IPS-20b (cell line): ENCODE data around the gene POLRMT.

ENCODE experiments used
- H3K27ac ChIP-seq: one replicate; pipeline ENCODE4 v1.5.1; 2013; ENCODE audit warnings: low read length
- H3K27me3 ChIP-seq: 2 replicates; pipeline ENCODE4 v1.6.1; 2013; ENCODE audit warnings: mild to moderate bottlenecking, low read length, inconsistent platforms; ENCODE audit not compliant: insufficient read depth
- H3K36me3 ChIP-seq: 2 replicates; pipeline ENCODE4 v1.6.1; 2013; ENCODE audit warnings: low read depth, mild to moderate bottlenecking, inconsistent platforms, low read length, moderate library complexity; ENCODE audit not compliant: insufficient read depth
- H3K4me1 ChIP-seq: 2 replicates; pipeline ENCODE4 v1.6.1; 2013; ENCODE audit warnings: mild to moderate bottlenecking, control low read depth, inconsistent platforms, low read length, moderate library complexity; ENCODE audit not compliant: insufficient read depth
- H3K4me3 ChIP-seq: 2 replicates; pipeline ENCODE4 v1.5.1; 2013; ENCODE audit warnings: mild to moderate bottlenecking, low read length, inconsistent platforms
- H3K9ac ChIP-seq: 2 replicates; pipeline ENCODE4 v1.6.1; 2013; ENCODE audit warnings: low read depth, mild to moderate bottlenecking, inconsistent platforms, low read length, moderate library complexity
- H3K9me3 ChIP-seq: 2 replicates; pipeline ENCODE4 v1.6.1; 2013; ENCODE audit warnings: mild to moderate bottlenecking, low read depth, low read length, inconsistent platforms; ENCODE audit not compliant: insufficient read depth

POLRMT gene

DNA sequence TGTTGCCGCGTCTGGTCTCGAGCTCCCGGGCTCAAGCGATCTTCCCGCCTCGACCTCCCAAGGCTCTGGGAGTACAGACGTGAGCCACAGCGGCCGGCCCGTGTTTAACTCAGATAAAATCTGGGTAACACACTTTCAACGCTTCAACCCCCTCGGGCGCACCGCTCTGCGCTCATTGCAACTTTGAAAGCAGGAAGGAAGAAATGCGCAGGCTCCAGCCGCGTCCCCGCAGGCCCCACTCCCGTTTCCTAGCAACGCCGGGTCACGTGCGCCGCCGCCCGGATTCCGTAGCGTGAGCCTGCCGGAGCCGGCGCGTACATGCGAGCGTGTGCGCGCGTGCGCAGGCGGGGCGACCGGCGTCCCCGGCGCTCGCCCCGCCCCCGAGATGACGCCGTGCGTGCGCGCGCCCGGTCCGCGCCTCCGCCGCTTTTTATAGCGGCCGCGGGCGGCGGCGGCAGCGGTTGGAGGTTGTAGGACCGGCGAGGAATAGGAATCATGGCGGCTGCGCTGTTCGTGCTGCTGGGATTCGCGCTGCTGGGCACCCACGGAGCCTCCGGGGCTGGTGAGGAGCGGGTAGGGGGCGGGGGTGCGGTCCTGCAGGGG is 61.1 kb downstream of the POLRMT start, which contains the start of gene BSG:
BSG (plus strand) TSS at position 457 of the 603 bp plus-strand sequence; CDS start at position 496, 39 bp downstream.
- Histone ChIP-seq H3K27ac (peak within 1 kb of the TSS; percentile 4), H3K4me3 (peak within 1 kb of the TSS; percentile 91), H3K9me3 (peaks cover 3% of the 10 kb centered on the region; the same call in 1 of the 2 replicates), H3K9ac (peak within 1 kb of the TSS; percentile 94), H3K36me3 (peaks cover 5% of the 10 kb centered on the region; the same call in 1 of the 2 replicates), H3K27me3 (no peaks in the 10 kb centered on the region), H3K4me1 (0 out of 2 replicates have a peak, but pooled peaks cover 4% of the 10 kb centered on the region)

DNA sequence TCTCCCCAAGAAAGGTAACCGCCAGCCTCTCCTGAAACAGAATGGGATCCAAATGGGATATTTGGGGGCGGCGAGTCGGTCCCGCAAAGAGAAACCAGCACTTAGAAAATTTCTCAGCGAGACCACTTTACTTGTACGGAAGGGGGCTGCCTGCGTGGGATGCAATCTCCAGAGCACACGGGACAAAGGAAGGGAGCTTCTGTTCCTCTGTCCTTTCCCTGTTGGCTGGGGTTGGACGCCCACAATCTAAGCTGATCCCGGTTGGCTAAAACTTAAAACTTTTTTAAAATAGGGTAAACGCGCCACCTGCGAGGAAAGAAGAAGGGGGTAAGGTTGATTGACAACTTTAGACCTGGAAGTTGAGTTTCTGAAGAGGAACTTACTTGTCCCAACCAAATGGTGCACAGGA is 61.8 kb downstream of the POLRMT start:
- H3K36me3 ChIP-seq, result peaks cover 5% of the 10 kb centered on the region; the same call in 1 of the 2 replicates
- peak overlapping the region; percentile 86; the same call in 1 of the 2 replicates for H3K9ac ChIP-seq
- peak overlapping the region; percentile 91 for H3K4me3 ChIP-seq
- H3K27ac ChIP-seq, result no peak overlapping the region
- peaks cover 3% of the 10 kb centered on the region; the same call in 1 of the 2 replicates for H3K9me3 ChIP-seq
- H3K27me3 ChIP-seq, result no peaks in the 10 kb centered on the region
- H3K4me1 ChIP-seq, result 0 out of 2 replicates have a peak, but pooled peaks cover 4% of the 10 kb centered on the region

DNA sequence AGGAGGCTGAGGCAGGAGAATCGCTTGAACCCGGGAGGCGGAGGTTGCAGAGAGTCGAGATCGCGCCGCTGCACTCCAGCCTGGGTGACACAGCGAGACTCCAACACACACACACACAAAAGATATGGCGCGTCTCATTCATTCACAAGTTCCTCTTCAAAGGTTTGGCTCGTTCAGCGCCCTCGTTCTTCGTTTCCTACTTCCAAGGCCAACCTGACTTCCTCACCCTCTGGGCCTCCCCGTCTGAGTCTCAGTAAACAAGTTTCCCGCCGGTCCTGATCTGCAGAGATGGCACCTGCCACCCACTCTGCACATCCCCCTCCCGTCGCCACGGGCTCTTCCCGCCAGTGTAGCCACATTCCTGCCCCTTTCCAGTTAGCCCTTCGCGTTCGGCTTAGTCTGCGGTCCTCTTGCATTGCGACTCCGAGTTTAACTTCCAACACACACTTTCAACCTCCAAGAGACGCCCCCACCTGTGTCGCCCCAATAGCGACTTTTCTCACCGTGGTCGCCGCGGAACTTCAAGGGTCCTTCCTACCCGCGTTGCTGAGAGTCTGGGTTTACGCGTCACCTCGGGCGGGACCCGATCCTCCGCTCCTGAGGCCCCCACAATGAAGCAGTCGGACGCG is 62.3 kb downstream of the POLRMT start:
- H3K27ac ChIP-seq, result no peak overlapping the region
- H3K36me3 ChIP-seq, result peaks cover 5% of the 10 kb centered on the region; the same call in 1 of the 2 replicates
- 0 out of 2 replicates have a peak, but pooled peaks cover 4% of the 10 kb centered on the region for H3K4me1 ChIP-seq
- H3K9me3 ChIP-seq, result peaks cover 3% of the 10 kb centered on the region; the same call in 1 of the 2 replicates
- peak overlapping the region; percentile 91 for H3K4me3 ChIP-seq
- H3K9ac ChIP-seq, result peak overlapping the region; percentile 86; the same call in 1 of the 2 replicates
- no peaks in the 10 kb centered on the region for H3K27me3 ChIP-seq

DNA sequence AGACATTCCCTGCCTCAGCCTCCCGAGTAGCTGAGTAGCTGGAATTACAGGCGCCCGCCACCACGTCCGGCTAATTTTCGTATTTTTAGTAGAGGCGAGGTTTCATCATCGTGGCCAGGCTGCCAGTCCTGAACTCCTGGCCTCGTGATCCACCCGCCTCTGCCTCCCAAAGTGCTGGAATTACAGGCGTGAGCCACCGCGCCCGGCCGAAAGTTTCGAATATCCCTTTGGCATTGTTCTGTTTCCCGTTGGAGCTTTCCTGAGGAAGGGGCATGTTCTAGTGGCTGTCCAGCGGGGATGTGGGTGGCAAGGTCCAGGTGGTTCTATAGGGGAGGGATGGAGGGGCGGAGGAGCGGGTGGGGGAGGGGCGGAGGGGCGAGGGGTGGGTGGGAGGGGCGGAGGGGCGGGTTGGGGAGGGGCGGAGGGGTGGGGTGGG is 63.1 kb downstream of the POLRMT start:
- 0 out of 2 replicates have a peak, but pooled peaks cover 4% of the 10 kb centered on the region for H3K4me1 ChIP-seq
- no peak overlapping the region for H3K4me3 ChIP-seq
- no peak overlapping the region for H3K9ac ChIP-seq
- no peak overlapping the region for H3K27ac ChIP-seq
- H3K36me3 ChIP-seq, result peaks cover 3% of the 10 kb centered on the region; the same call in 1 of the 2 replicates
- no peaks in the 10 kb centered on the region for H3K27me3 ChIP-seq
- peaks cover 3% of the 10 kb centered on the region; the same call in 1 of the 2 replicates for H3K9me3 ChIP-seq

DNA sequence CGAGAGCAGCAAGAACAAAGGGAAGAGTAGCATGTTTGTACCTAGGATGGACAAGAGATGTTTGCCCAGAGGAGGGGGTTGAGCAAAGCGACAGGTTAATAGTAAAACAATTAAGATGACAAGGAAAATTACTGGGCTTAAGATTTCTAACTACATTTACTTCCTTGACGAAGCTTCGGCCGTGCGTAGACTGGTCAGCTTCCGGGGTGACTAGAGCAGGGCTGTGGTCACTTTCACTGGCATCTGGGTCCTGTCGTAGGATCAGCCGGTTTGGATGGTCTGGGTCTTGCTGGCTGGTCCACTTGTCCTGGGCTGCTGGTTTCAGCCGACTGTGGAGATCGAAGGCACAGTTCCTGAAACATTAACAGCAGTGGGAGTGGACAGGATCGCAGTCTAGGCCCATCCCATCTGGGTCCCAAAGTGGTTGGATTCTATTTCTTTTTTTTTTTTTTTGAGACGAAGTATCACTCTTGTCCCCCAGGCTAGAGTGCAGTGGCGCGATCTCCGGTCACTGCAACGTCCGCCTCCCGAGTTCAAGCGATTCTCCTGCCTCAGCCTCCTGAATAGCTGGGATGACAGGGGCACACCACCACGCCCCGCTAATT is 65.9 kb downstream of the POLRMT start:
- Histone ChIP-seq H3K9me3 (peaks cover 3% of the 10 kb centered on the region; the same call in 1 of the 2 replicates), H3K27me3 (no peaks in the 10 kb centered on the region), H3K9ac (no peak overlapping the region), H3K4me3 (no peak overlapping the region), H3K27ac (no peak overlapping the region), H3K4me1 (no peaks in the 10 kb centered on the region), H3K36me3 (peaks cover 3% of the 10 kb centered on the region; the same call in 1 of the 2 replicates)
